ENCODE data around the gene STUM. TPM values are rescaled to one million over a fixed set of nuclear protein-coding genes. Genes with fewer than 3 reads are reported as not detected.

STUM gene
- total and polyA plus RNA-seq, 2 donors from 2014 or later: 1.6 to 1.9 TPM

DNA sequence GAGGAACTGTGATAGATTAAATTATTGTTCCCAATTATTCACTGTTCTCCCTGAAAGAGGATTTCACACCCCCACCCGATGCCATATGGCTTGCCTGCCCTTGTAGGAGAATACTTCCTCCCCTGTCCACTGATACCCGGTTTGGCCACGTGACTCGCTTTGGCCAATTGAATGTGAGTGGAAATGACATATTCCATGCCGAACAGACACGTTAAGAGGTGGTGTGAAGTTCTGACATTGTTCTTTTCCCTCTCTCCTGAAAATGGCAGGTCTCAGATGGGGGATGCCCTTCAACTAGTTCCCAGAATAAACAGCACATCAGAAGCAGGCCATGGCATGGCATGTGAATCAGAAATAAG lies 5.3 kb downstream of the STUM start:
- H3K9me3 ChIP-seq (ENCODE audit: control insufficient read depth in 2 of 3, insufficient read depth in 1 of 3, low read length in 3 of 3): no peaks in the 10 kb centered on the region
- DNase-seq (no peak), FAIRE-seq (no peak)
- peaks cover 0 to 15% (median 11%) of the 10 kb centered on the region in 3 donors for H3K4me1 ChIP-seq (ENCODE audit: control insufficient read depth in 2 of 3, insufficient read depth in 2 of 3, low read depth in 1 of 3, low read length in 3 of 3)
- no peak overlapping the region for H3K27ac ChIP-seq (ENCODE audit: low read depth in 2 of 2, low read length in 2 of 2)
- H3K27me3 ChIP-seq (ENCODE audit: control insufficient read depth, insufficient read depth, low read length): no peaks in the 10 kb centered on the region
- no peaks in the 10 kb centered on the region for H3K36me3 ChIP-seq (ENCODE audit: control insufficient read depth in 2 of 3, insufficient read depth in 3 of 3, low read length in 3 of 3)
- TF ChIP-seq, protein P1, sequence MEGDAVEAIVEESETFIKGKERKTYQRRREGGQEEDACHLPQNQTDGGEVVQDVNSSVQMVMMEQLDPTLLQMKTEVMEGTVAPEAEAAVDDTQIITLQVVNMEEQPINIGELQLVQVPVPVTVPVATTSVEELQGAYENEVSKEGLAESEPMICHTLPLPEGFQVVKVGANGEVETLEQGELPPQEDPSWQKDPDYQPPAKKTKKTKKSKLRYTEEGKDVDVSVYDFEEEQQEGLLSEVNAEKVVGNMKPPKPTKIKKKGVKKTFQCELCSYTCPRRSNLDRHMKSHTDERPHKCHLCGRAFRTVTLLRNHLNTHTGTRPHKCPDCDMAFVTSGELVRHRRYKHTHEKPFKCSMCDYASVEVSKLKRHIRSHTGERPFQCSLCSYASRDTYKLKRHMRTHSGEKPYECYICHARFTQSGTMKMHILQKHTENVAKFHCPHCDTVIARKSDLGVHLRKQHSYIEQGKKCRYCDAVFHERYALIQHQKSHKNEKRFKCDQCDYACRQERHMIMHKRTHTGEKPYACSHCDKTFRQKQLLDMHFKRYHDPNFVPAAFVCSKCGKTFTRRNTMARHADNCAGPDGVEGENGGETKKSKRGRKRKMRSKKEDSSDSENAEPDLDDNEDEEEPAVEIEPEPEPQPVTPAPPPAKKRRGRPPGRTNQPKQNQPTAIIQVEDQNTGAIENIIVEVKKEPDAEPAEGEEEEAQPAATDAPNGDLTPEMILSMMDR (IDR thresholded peaks at IDR 0.05; ENCODE audit: borderline replicate concordance, extremely low read depth, insufficient read depth): no peak
- intact Hi-C loops (cut with DNase I): no loop called here
- no peak overlapping the region for H3K9ac ChIP-seq (ENCODE audit: low read length in 3 of 3)
- H3K4me3 ChIP-seq (ENCODE audit: low read length in 3 of 3): no peak overlapping the region

GRCh38 chr1:226555092-226555491 lies 6.5 kb downstream of the STUM start:
- intact Hi-C loops (cut with DNase I): no loop called here
- H3K27ac ChIP-seq (ENCODE audit: low read depth in 2 of 2, low read length in 2 of 2): no peak overlapping the region
- TF ChIP-seq, protein P1 (IDR thresholded peaks at IDR 0.05; ENCODE audit: borderline replicate concordance, extremely low read depth, insufficient read depth): no peak
- H3K9me3 ChIP-seq (ENCODE audit: control insufficient read depth in 2 of 3, insufficient read depth in 1 of 3, low read length in 3 of 3): no peaks in the 10 kb centered on the region
- no peaks in the 10 kb centered on the region for H3K36me3 ChIP-seq (ENCODE audit: control insufficient read depth in 2 of 3, insufficient read depth in 3 of 3, low read length in 3 of 3)
- DNase-seq: no peak
- no peak for FAIRE-seq
- H3K9ac ChIP-seq (ENCODE audit: low read length in 3 of 3): no peak overlapping the region
- H3K4me1 ChIP-seq (ENCODE audit: control insufficient read depth in 2 of 3, insufficient read depth in 2 of 3, low read depth in 1 of 3, low read length in 3 of 3): peaks cover 0 to 7% (median 1%) of the 10 kb centered on the region in 3 donors
- no peak overlapping the region for H3K4me3 ChIP-seq (ENCODE audit: low read length in 3 of 3)
- H3K27me3 ChIP-seq (ENCODE audit: control insufficient read depth, insufficient read depth, low read length): no peaks in the 10 kb centered on the region

- H3K36me3 ChIP-seq (ENCODE audit: control insufficient read depth in 2 of 3, insufficient read depth in 3 of 3, low read length in 3 of 3): no peaks in the 10 kb centered on the region
- H3K27me3 ChIP-seq (ENCODE audit: control insufficient read depth, insufficient read depth, low read length): no peaks in the 10 kb centered on the region
- no peaks in the 10 kb centered on the region for H3K9me3 ChIP-seq (ENCODE audit: control insufficient read depth in 2 of 3, insufficient read depth in 1 of 3, low read length in 3 of 3)
- intact Hi-C loops (cut with DNase I): no loop called here
- no peak overlapping the region for H3K27ac ChIP-seq (ENCODE audit: low read depth in 2 of 2, low read length in 2 of 2)
- DNase-seq (no peak), FAIRE-seq (no peak)
- H3K9ac ChIP-seq (ENCODE audit: low read length in 3 of 3): no peak overlapping the region
- H3K4me3 ChIP-seq (ENCODE audit: low read length in 3 of 3): no peak overlapping the region
- TF ChIP-seq, protein P1 (IDR thresholded peaks at IDR 0.05; ENCODE audit: borderline replicate concordance, extremely low read depth, insufficient read depth): no peak
- no peaks in the 10 kb centered on the region for H3K4me1 ChIP-seq (ENCODE audit: control insufficient read depth in 2 of 3, insufficient read depth in 2 of 3, low read depth in 1 of 3, low read length in 3 of 3)
Observed at GRCh38 chr1:226557424-226557823, 8.9 kb downstream of the STUM start.

- Histone ChIP-seq H3K4me3 (ENCODE audit: low read length in 3 of 3) (no peak overlapping the region), H3K9me3 (ENCODE audit: control insufficient read depth in 2 of 3, insufficient read depth in 1 of 3, low read length in 3 of 3) (no peaks in the 10 kb centered on the region), H3K4me1 (ENCODE audit: control insufficient read depth in 2 of 3, insufficient read depth in 2 of 3, low read depth in 1 of 3, low read length in 3 of 3) (no peaks in the 10 kb centered on the region), H3K9ac (ENCODE audit: low read length in 3 of 3) (no peak overlapping the region), H3K27ac (ENCODE audit: low read depth in 2 of 2, low read length in 2 of 2) (no peak overlapping the region), H3K27me3 (ENCODE audit: control insufficient read depth, insufficient read depth, low read length) (no peaks in the 10 kb centered on the region), H3K36me3 (ENCODE audit: control insufficient read depth in 2 of 3, insufficient read depth in 3 of 3, low read length in 3 of 3) (no peaks in the 10 kb centered on the region)
- intact Hi-C loops (cut with DNase I): no loop called here
- FAIRE-seq (no peak), DNase-seq (no peak)
- TF ChIP-seq, protein P1 (IDR thresholded peaks at IDR 0.05; ENCODE audit: borderline replicate concordance, extremely low read depth, insufficient read depth): no peak
Observed at GRCh38 chr1:226558036-226558650, 9.6 kb downstream of the STUM start.
